Thoracic aorta (tissue), 2 donors: ENCODE measurements around the gene HMCN1. TPM values are rescaled to one million over a fixed set of nuclear protein-coding genes. Genes with fewer than 3 reads are reported as not detected.

Experiments used
- ATAC-seq: fragments of 150-250 bp; one replicate; pipeline ENCODE4 v1.8.0; 2017; ENCODE audit warnings: low read depth; ENCODE audit not compliant: insufficient number of reproducible peaks, low FRiP score
- DNase-seq: peaks from one replicate; pipeline ENCODE4 v3.0.0-alpha.2; 2020; ENCODE audit warnings: low spot score
- H3K27ac ChIP-seq, 2 donors: fragments of 200-600 bp; sonication (generic); 1 replicate in 1 of 2; 2 replicates in 1 of 2; pipeline ENCODE4 v1.5.1; 2016; ENCODE audit warnings: mild to moderate bottlenecking in 2 of 2, moderate library complexity in 2 of 2
- H3K27me3 ChIP-seq: fragments of 200-600 bp; sonication (generic); replicated peaks from 2 replicates; pipeline ENCODE4 v1.6.0; 2016; ENCODE audit warnings: mild to moderate bottlenecking; ENCODE audit not compliant: insufficient read depth
- H3K36me3 ChIP-seq: fragments of 200-600 bp; sonication (generic); one replicate; pipeline ENCODE4 v1.5.1; 2016
- H3K4me1 ChIP-seq, 2 donors: fragments of 200-600 bp; sonication (generic); 1 replicate in 1 of 2; 2 replicates in 1 of 2; pipeline versions ENCODE4 v1.5.1 to v1.6.0; 2016; ENCODE audit warnings: low read depth in 2 of 2, mild to moderate bottlenecking in 1 of 2; ENCODE audit not compliant: control insufficient read depth in 1 of 2
- H3K4me3 ChIP-seq: fragments of 200-600 bp; sonication (generic); 2 replicates; pipeline ENCODE4 v1.5.1; 2016; ENCODE audit warnings: mild to moderate bottlenecking
- H3K9me3 ChIP-seq: fragments of 200-600 bp; sonication (generic); 2 replicates; pipeline ENCODE4 v1.5.1; 2016
- total RNA-seq, 2 donors: library from RNA; depleted of rRNA; stranded (reverse); fragments of >200 nt; gene quantifications; one replicate each; pipeline versions ENCODE4 v1.1.0 to v1.2.3, GENCODE V29; 2016
- TF ChIP-seq, protein P1 (sequence below): fragments of 200-600 bp; sonication (generic); IDR thresholded peaks from one replicate; pipeline ENCODE4 v1.5.1; 2019; ENCODE audit warnings: antibody characterized with exemption

HMCN1 gene
- total RNA-seq, 2 donors from 2014 or later = 142 to 191 TPM

GRCh38 chr1:185816460-185816859, 82.3 kb downstream of the HMCN1 start:
- Histone ChIP-seq H3K36me3 (no peaks in the 10 kb centered on the region), H3K9me3 (no peaks in the 10 kb centered on the region), H3K4me3 (no peak overlapping the region), H3K27me3 (no peaks in the 10 kb centered on the region), H3K27ac (peak overlapping the region in 1 of 2 donors; percentile 9), H3K4me1 (peaks cover 2 to 32% of the 10 kb centered on the region in 2 donors)
- no peak for ATAC-seq
- DNase-seq = no peak
- TF ChIP-seq, protein P1, sequence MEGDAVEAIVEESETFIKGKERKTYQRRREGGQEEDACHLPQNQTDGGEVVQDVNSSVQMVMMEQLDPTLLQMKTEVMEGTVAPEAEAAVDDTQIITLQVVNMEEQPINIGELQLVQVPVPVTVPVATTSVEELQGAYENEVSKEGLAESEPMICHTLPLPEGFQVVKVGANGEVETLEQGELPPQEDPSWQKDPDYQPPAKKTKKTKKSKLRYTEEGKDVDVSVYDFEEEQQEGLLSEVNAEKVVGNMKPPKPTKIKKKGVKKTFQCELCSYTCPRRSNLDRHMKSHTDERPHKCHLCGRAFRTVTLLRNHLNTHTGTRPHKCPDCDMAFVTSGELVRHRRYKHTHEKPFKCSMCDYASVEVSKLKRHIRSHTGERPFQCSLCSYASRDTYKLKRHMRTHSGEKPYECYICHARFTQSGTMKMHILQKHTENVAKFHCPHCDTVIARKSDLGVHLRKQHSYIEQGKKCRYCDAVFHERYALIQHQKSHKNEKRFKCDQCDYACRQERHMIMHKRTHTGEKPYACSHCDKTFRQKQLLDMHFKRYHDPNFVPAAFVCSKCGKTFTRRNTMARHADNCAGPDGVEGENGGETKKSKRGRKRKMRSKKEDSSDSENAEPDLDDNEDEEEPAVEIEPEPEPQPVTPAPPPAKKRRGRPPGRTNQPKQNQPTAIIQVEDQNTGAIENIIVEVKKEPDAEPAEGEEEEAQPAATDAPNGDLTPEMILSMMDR = no peak

GRCh38 chr1:185819798-185820197, 85.6 kb downstream of the HMCN1 start:
- Histone ChIP-seq H3K9me3 (no peaks in the 10 kb centered on the region), H3K27me3 (no peaks in the 10 kb centered on the region), H3K36me3 (no peaks in the 10 kb centered on the region), H3K4me3 (no peak overlapping the region), H3K4me1 (peaks cover 0 to 39% of the 10 kb centered on the region in 2 donors), H3K27ac (no peak overlapping the region)
- TF ChIP-seq, protein P1 = no peak
- DNase-seq (no peak), ATAC-seq (no peak)

- TF ChIP-seq, protein P1 = no peak
- no peak for ATAC-seq
- no peaks in the 10 kb centered on the region for H3K9me3 ChIP-seq
- H3K27me3 ChIP-seq = no peaks in the 10 kb centered on the region
- no peak overlapping the region for H3K4me3 ChIP-seq
- DNase-seq = no peak
- no peaks in the 10 kb centered on the region for H3K36me3 ChIP-seq
- peaks cover 0 to 44% of the 10 kb centered on the region in 2 donors for H3K4me1 ChIP-seq
- no peak overlapping the region for H3K27ac ChIP-seq
These were observed 87.6 kb downstream of the HMCN1 start for GRCh38 chr1:185821612-185822385.

DNA sequence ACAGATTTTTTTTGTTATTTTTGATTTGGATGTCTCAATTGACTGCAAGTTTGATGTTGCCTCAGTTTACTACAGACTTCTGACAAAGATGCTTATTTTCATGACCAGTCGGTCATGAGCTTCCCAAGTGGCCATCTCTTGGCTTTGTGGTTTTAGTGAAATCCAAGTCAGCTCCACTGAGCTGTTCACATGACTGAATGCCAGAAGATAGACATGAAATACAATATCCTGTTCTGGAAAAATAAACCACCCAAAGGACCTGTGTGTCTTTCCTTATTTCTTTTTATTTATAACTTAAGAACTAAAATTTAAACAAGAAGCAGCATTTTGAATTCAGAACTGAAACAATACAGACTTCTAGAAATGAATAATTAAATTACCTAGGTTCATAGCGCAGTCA, 89.3 kb downstream of the HMCN1 start:
- H3K36me3 ChIP-seq = no peaks in the 10 kb centered on the region
- H3K27me3 ChIP-seq = no peaks in the 10 kb centered on the region
- no peak overlapping the region for H3K4me3 ChIP-seq
- DNase-seq (no peak), ATAC-seq (no peak)
- H3K4me1 ChIP-seq = peaks cover 0 to 44% of the 10 kb centered on the region in 2 donors
- no peaks in the 10 kb centered on the region for H3K9me3 ChIP-seq
- no peak overlapping the region for H3K27ac ChIP-seq
- TF ChIP-seq, protein P1 = no peak

DNA sequence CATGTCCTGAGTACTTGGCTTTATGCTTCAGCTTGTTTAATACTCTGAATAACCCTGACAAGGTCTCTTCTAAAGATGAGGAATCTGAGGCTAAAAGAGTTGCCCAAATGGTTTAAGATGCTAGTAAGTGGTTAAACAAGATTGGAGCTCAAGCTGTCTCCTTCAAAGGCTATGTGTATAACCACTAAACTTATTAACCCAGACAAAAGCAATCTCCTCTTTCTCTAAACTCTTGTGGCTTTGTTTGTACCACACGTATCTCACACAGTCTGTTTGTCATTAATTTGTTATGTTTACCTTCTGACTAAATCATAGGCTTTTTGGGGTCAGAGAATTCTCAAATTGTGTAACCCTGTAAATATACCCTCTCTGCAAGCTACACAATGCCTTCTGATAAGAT, 89.9 kb downstream of the HMCN1 start:
- ATAC-seq (no peak), DNase-seq (no peak)
- TF ChIP-seq, protein P1 = no peak
- H3K9me3 ChIP-seq = no peaks in the 10 kb centered on the region
- no peak overlapping the region for H3K4me3 ChIP-seq
- H3K36me3 ChIP-seq = no peaks in the 10 kb centered on the region
- peaks cover 0 to 44% of the 10 kb centered on the region in 2 donors for H3K4me1 ChIP-seq
- H3K27ac ChIP-seq = peak overlapping the region; percentile 10 to 68
- H3K27me3 ChIP-seq = no peaks in the 10 kb centered on the region
